Stimulated activated naive CD8-positive, alpha-beta T cell treated with anti-CD3 and anti-CD28 coated beads, Interleukin-15, amount 100 ng/mL, for 72 hours (primary cell): ENCODE results near the gene PDRG1.

Experiments used
- ATAC-seq: fragments of 150-1000 bp; cut with Tn5 transposase; 2 replicates; pipeline ENCODE4 v1.10.0; 2021; ENCODE audit warnings: mild to moderate bottlenecking, moderate library complexity
- DNase-seq, 2 donors: peaks; one replicate each; pipeline ENCODE4 v3.0.0; 2021 to 2022
- H3K27ac Mint-ChIP-seq, 2 donors: one replicate each; pipeline ENCODE4 v1.8.0; 2022; ENCODE audit warnings: mild to moderate bottlenecking in 2 of 2, mixed read lengths in 2 of 2, moderate library complexity in 2 of 2
- H3K27me3 Mint-ChIP-seq: one replicate; pipeline ENCODE4 v1.8.0; 2022; ENCODE audit warnings: mixed read lengths
- H3K4me1 Mint-ChIP-seq: one replicate; pipeline ENCODE4 v1.8.0; 2022; ENCODE audit warnings: mild to moderate bottlenecking, mixed read lengths
- H3K4me3 Mint-ChIP-seq, 2 donors: one replicate each; pipeline ENCODE4 v1.8.0; 2022; ENCODE audit warnings: mild to moderate bottlenecking in 2 of 2, mixed read lengths in 2 of 2, moderate library complexity in 1 of 2
- H3K9me3 Mint-ChIP-seq, 2 donors: one replicate each; pipeline ENCODE4 v1.8.0; 2022; ENCODE audit warnings: mixed read lengths in 2 of 2

PDRG1 gene

GRCh38 chr20:31908016-31908415, 43.8 kb downstream of the PDRG1 start:
- Mint-ChIP-seq H3K4me1 (no peaks in the 10 kb centered on the region), H3K9me3 (no peaks in the 10 kb centered on the region), H3K27ac (no peak overlapping the region), H3K27me3 (no peaks in the 10 kb centered on the region), H3K4me3 (no peak overlapping the region)
- ATAC-seq (no peak), DNase-seq (no peak)

GRCh38 chr20:31907046-31907445, 44.8 kb downstream of the PDRG1 start:
- no peak overlapping the region for H3K4me3 Mint-ChIP-seq
- H3K27me3 Mint-ChIP-seq: no peaks in the 10 kb centered on the region
- no peaks in the 10 kb centered on the region for H3K9me3 Mint-ChIP-seq
- H3K4me1 Mint-ChIP-seq: no peaks in the 10 kb centered on the region
- no peak overlapping the region for H3K27ac Mint-ChIP-seq
- ATAC-seq (no peak), DNase-seq (no peak)

GRCh38 chr20:31906001-31906400, 45.8 kb downstream of the PDRG1 start:
- H3K4me1 Mint-ChIP-seq: no peaks in the 10 kb centered on the region

GRCh38 chr20:31903627-31904386, 48.0 kb downstream of the PDRG1 start:
- no peaks in the 10 kb centered on the region for H3K4me1 Mint-ChIP-seq
- peaks cover 4% of the 10 kb centered on the region for H3K27me3 Mint-ChIP-seq
- no peak overlapping the region for H3K4me3 Mint-ChIP-seq
- ATAC-seq (no peak), DNase-seq (no peak)
- no peak overlapping the region for H3K27ac Mint-ChIP-seq
- H3K9me3 Mint-ChIP-seq: no peaks in the 10 kb centered on the region

More at GRCh38 chr20:31906001-31906400, 45.8 kb downstream of the PDRG1 start:
- Mint-ChIP-seq H3K27ac (no peak overlapping the region), H3K9me3 (no peaks in the 10 kb centered on the region), H3K4me3 (no peak overlapping the region), H3K27me3 (no peaks in the 10 kb centered on the region)
- ATAC-seq (no peak), DNase-seq (no peak)

GRCh38 chr20:31901615-31902014, 50.2 kb downstream of the PDRG1 start:
- Mint-ChIP-seq H3K27ac (no peak overlapping the region), H3K27me3 (peaks cover 7% of the 10 kb centered on the region), H3K9me3 (no peaks in the 10 kb centered on the region), H3K4me3 (no peak overlapping the region), H3K4me1 (no peaks in the 10 kb centered on the region)
- DNase-seq (no peak), ATAC-seq (no peak)

- ATAC-seq (no peak), DNase-seq (no peak)
- Mint-ChIP-seq H3K27ac (no peak overlapping the region), H3K9me3 (no peaks in the 10 kb centered on the region), H3K4me3 (no peak overlapping the region), H3K4me1 (no peaks in the 10 kb centered on the region), H3K27me3 (peaks cover 13% of the 10 kb centered on the region)
Measured at GRCh38 chr20:31897541-31897940, 54.3 kb downstream of the PDRG1 start.

GRCh38 chr20:31896049-31896448, 55.8 kb downstream of the PDRG1 start:
- no peaks in the 10 kb centered on the region for H3K9me3 Mint-ChIP-seq
- no peak for DNase-seq
- peaks cover 13% of the 10 kb centered on the region for H3K27me3 Mint-ChIP-seq
- H3K27ac Mint-ChIP-seq: no peak overlapping the region
- no peak overlapping the region for H3K4me3 Mint-ChIP-seq
- no peaks in the 10 kb centered on the region for H3K4me1 Mint-ChIP-seq
- no peak for ATAC-seq

- Mint-ChIP-seq H3K9me3 (no peaks in the 10 kb centered on the region), H3K4me3 (no peak overlapping the region), H3K27ac (no peak overlapping the region), H3K27me3 (peaks cover 13% of the 10 kb centered on the region), H3K4me1 (no peaks in the 10 kb centered on the region)
- DNase-seq: no peak
- ATAC-seq: no peak
Measured at GRCh38 chr20:31894980-31895675, 56.7 kb downstream of the PDRG1 start.
